Left lung (tissue), 10 donors: Measurements from ENCODE around the gene CHST14. TPM values are rescaled to one million over a fixed set of nuclear protein-coding genes. Genes with fewer than 3 reads are reported as not detected.
A peak's percentile ranks its signal among the peaks of the same experiment; 100 is the strongest.

Experiments
- ATAC-seq: fragments of 200-7000 bp; cut with Tn5 transposase; one replicate; pipeline ENCODE4 v1.9.1; 2020; ENCODE audit warnings: moderate library complexity
- DNase-seq, 4 donors: peaks; one replicate each; pipeline ENCODE4 v3.0.0-alpha.2; 2013 to 2020
- H3K27ac ChIP-seq, 2 donors: fragments of 200-600 bp; sonication (generic) in 1 of 2; one replicate each; pipeline versions ENCODE4 v1.5.0 to v1.8.0; 2020 to 2021
- H3K27me3 ChIP-seq, 2 donors: fragments of 200-600 bp; sonication (generic) in 1 of 2; one replicate each; pipeline versions ENCODE4 v1.5.0 to v1.8.0; 2020 to 2021
- H3K36me3 ChIP-seq, 2 donors: fragments of 200-600 bp; sonication (generic) in 1 of 2; one replicate each; pipeline versions ENCODE4 v1.5.0 to v1.8.0; 2020 to 2021
- H3K4me1 ChIP-seq, 2 donors: fragments of 200-600 bp; one replicate each; pipeline ENCODE4 v1.8.0; 2021
- H3K4me3 ChIP-seq, 2 donors: fragments of 200-600 bp; sonication (generic) in 1 of 2; one replicate each; pipeline versions ENCODE4 v1.5.0 to v1.8.0; 2020 to 2021; ENCODE audit warnings: mild to moderate bottlenecking in 1 of 2
- H3K9me3 ChIP-seq, 2 donors: fragments of 200-600 bp; sonication (generic) in 1 of 2; one replicate each; pipeline versions ENCODE4 v1.5.0 to v1.8.0; 2020 to 2021
- CTCF ChIP-seq, 2 donors: fragments of 200-600 bp; sonication (generic) in 1 of 2; IDR thresholded peaks; one replicate each; pipeline versions ENCODE4 v1.5.0 to v1.8.0; 2021; ENCODE audit warnings: antibody characterized with exemption in 2 of 2
- intact Hi-C, 2 donors: fragments of 100-400 bp; cut with DNase I; formaldehyde crosslinking; loops; one replicate each; pipeline versions ENCODE4 v1.11.2 to v1.14.2; 2022
- polyA plus RNA-seq, 6 donors: library from polyadenylated mRNA; unstranded; fragments of 120-200 nt; gene quantifications; one replicate each; pipeline ENCODE4 v1.2.1, GENCODE V29; 2013; ENCODE audit not compliant: insufficient read length in 6 of 6
- total RNA-seq, 2 donors: library from RNA; stranded (reverse); fragmentation: NEBNext Ultra II Directional; extraction: Animal tissue kit (Norgen Biotek cat#: 25700); gene quantifications; one replicate each; pipeline ENCODE4 v1.2.1, GENCODE V29; 2021
- donor health status: DM: no; HTN: yes; CAD: no.
- donor health status: DM: no; HTN: no; CAD: no.

Gene CHST14
- total and polyA plus RNA-seq, 8 donors = 15.1 to 44.1 (median 37.4) TPM

DNA sequence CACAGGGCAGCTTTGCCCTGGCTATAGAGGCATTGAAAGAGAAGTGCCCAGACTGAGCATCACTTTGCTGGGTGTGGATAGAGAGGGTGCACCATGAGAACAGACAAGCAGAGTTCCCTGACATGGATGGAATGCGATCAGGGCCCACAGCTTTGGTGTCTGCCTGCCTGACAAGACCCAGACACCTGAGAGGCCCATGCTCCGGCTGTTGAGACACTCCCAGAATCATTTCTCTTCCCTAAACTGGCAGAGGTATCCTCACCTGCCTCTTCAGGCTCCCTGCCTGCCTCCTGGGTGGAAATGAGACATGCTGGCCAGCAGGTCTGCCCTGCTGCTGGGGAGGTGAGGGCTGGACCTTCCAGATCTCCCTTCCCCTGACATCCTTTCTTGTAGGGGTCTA is 10.4 kb upstream of the CHST14 start:
- DNase-seq (peak in 1 of 4 donors; percentile 3), ATAC-seq (no peak)
- Histone ChIP-seq H3K36me3 (peaks cover 0 to 64% of the 10 kb centered on the region in 2 donors), H3K9me3 (no peaks in the 10 kb centered on the region), H3K4me3 (no peak overlapping the region), H3K4me1 (peaks cover 12 to 17% of the 10 kb centered on the region in 2 donors), H3K27ac (no peak overlapping the region), H3K27me3 (no peaks in the 10 kb centered on the region)
- intact Hi-C loops = no loop called here
- TF ChIP-seq CTCF (IDR thresholded peaks at IDR 0.05) = no peak

DNA sequence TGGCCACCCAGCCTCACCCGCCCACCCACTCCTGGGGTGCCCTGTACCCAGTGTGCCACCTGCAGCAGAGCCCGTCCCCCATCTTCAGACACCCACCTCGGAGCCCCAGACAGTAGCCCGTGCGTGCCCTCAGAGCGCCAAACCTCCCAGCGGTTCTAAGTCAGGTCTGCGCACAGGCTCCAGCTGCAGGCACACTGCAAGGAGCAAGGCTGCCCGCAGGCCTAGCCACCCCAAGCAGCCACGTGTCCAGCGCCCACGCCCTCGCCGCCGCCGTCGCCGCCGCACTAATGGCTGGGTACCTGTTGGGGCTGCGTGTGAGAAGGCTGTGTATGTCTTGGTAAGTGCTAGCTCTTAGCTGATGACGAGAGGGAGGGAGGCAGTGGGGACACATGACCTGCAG is 8.8 kb upstream of the CHST14 start:
- no peaks in the 10 kb centered on the region for H3K27me3 ChIP-seq
- H3K27ac ChIP-seq = no peak overlapping the region
- peak in 2 of 4 donors; percentile 25 to 54 for DNase-seq
- ATAC-seq = no peak
- H3K36me3 ChIP-seq = peaks cover 0 to 79% of the 10 kb centered on the region in 2 donors
- no peak for TF ChIP-seq CTCF (IDR thresholded peaks at IDR 0.05)
- H3K4me3 ChIP-seq = no peak overlapping the region
- no peaks in the 10 kb centered on the region for H3K9me3 ChIP-seq
- intact Hi-C loops = no loop called here
- H3K4me1 ChIP-seq = peaks cover under 1 to 9% of the 10 kb centered on the region in 2 donors

- intact Hi-C loops = no loop called here
- DNase-seq (no peak), ATAC-seq (no peak)
- Histone ChIP-seq H3K9me3 (no peaks in the 10 kb centered on the region), H3K4me3 (no peak overlapping the region), H3K27ac (no peak overlapping the region), H3K4me1 (peaks cover 0 to 9% of the 10 kb centered on the region in 2 donors), H3K27me3 (no peaks in the 10 kb centered on the region), H3K36me3 (peaks cover 0 to 81% of the 10 kb centered on the region in 2 donors)
- no peak for TF ChIP-seq CTCF (IDR thresholded peaks at IDR 0.05)
Observed at GRCh38 chr15:40463279-40463678, 7.5 kb upstream of the CHST14 start.

DNA sequence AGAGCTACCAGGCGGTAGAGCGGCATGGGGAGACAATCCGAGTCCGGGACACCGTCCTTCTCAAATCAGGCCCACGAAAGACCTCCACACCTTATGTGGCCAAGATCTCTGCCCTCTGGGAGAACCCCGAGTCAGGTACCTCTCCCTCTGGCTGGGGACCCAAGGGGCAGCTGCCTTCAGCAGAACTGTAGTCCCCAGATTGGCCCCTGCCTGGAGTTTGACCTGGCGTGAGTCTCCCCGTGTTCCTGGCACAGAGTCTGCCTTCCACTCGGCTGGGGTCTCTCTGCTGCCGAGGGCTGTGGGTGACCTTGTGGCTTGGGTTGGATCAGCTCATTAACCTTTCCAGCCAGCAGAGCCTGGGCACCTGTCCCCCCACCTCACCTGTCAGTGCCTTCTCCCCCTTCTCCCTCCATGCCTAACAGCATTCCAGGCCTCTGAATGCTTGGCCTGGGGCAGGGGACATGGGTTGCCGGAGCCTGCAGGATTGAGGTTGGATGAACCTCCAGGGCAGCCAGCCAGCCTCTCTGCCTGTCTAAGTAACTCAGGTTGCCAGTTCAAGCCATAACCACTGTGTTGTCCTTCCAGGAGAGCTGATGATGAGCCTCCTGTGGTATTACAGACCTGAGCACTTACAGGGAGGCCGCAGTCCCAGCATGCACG is 6.8 kb upstream of the CHST14 start:
- H3K36me3 ChIP-seq = peaks cover 0 to 73% of the 10 kb centered on the region in 2 donors

More for the DNA sequence above, 6.8 kb upstream of the CHST14 start:
- no peak for TF ChIP-seq CTCF (IDR thresholded peaks at IDR 0.05)
- H3K9me3 ChIP-seq = no peaks in the 10 kb centered on the region
- peak in 1 of 4 donors; percentile 28 for DNase-seq
- no peak for ATAC-seq
- intact Hi-C loops = no loop called here
- H3K4me1 ChIP-seq = peaks cover 0 to 9% of the 10 kb centered on the region in 2 donors
- H3K4me3 ChIP-seq = no peak overlapping the region
- no peak overlapping the region for H3K27ac ChIP-seq
- H3K27me3 ChIP-seq = no peaks in the 10 kb centered on the region
